H1 (cell line): Measurements from ENCODE around the gene ALOX12. TPM values are rescaled to one million over a fixed set of nuclear protein-coding genes. Genes with fewer than 3 reads are reported as not detected.

Experiments
- CTCF ChIA-PET: fragments of 300-600 bp; sonication (Branson Sonifier 250); formaldehyde crosslinking; loops from one replicate; lab custom pipeline; 2021; ENCODE audit not compliant: partially characterized antibody; lab: Charles Lee
- POLR2A ChIA-PET: fragments of 300-600 bp; sonication (Branson Sonifier 250); formaldehyde crosslinking; loops from one replicate; lab custom pipeline; 2021; ENCODE audit warnings: inconsistent platforms; ENCODE audit not compliant: partially characterized antibody; lab: Charles Lee
- DNase-seq, 2 experiments: peaks; one replicate each; pipeline versions ENCODE4 v3.0.0 to v3.0.0-alpha.2; 2010 to 2022; ENCODE audit warnings: low spot score in 2 of 2, low read depth in 1 of 2, mixed read lengths in 1 of 2
- FAIRE-seq: peaks from 2 replicates; lab custom pipeline; 2011; peaks lifted over from hg19 to GRCh38; lab: Jason Lieb, UNC
- H2AFZ ChIP-seq: 2 replicates; pipeline ENCODE4 v1.8.1; 2012; ENCODE audit warnings: low read length, inconsistent platforms
- H2AK5ac ChIP-seq: 2 replicates; pipeline ENCODE4 v1.6.1; 2013; ENCODE audit warnings: low read depth, low read length
- H2BK120ac ChIP-seq: replicated peaks from 2 replicates; pipeline ENCODE3; 2013; ENCODE audit warnings: low read depth, low read length, inconsistent platforms
- H2BK12ac ChIP-seq: 2 replicates; pipeline ENCODE4 v1.6.1; 2013; ENCODE audit warnings: low read depth, low read length
- H2BK15ac ChIP-seq: 2 replicates; pipeline ENCODE4 v1.6.1; 2013; ENCODE audit warnings: low read length
- H2BK20ac ChIP-seq: 2 replicates; pipeline ENCODE4 v1.6.1; 2013; ENCODE audit warnings: low read length
- H2BK5ac ChIP-seq: 2 replicates; pipeline ENCODE4 v1.6.1; 2013; ENCODE audit warnings: low read depth, low read length
- H3K14ac ChIP-seq: 2 replicates; pipeline ENCODE4 v1.6.1; 2013; ENCODE audit warnings: inconsistent platforms; ENCODE audit not compliant: insufficient read length
- H3K18ac ChIP-seq: 2 replicates; pipeline ENCODE4 v1.6.1; 2013; ENCODE audit warnings: low read length; ENCODE audit errors: extremely low read depth
- H3K23ac ChIP-seq: 2 replicates; pipeline ENCODE4 v1.6.1; 2013; ENCODE audit warnings: inconsistent platforms; ENCODE audit not compliant: insufficient read length
- H3K23me2 ChIP-seq: 2 replicates; pipeline ENCODE4 v1.6.1; 2013; ENCODE audit warnings: low read depth, low read length
- H3K27ac ChIP-seq: 2 replicates; pipeline ENCODE4 v1.6.1; 2011; ENCODE audit warnings: low read depth, low read length, inconsistent platforms
- H3K27me3 ChIP-seq, 4 experiments: replicated peaks in 1 of 4; 1 replicate in 1 of 4; 2 replicates in 3 of 4; pipeline versions ENCODE4 v1.6.1 to v1.8.1; 2011 to 2013; ENCODE audit warnings: low read length in 3 of 4, mild to moderate bottlenecking in 3 of 4, inconsistent platforms in 2 of 4, mixed read lengths in 2 of 4, moderate library complexity in 1 of 4; ENCODE audit not compliant: control insufficient read depth in 3 of 4, insufficient read depth in 3 of 4; ENCODE audit errors: extremely low read depth in 1 of 4
- H3K36me3 ChIP-seq, 4 experiments: 2 replicates each; pipeline versions ENCODE4 v1.6.1 to v1.8.1; 2011 to 2013; ENCODE audit warnings: mild to moderate bottlenecking in 4 of 4, low read length in 3 of 4, moderate library complexity in 2 of 4, control low read depth in 1 of 4, inconsistent platforms in 1 of 4; ENCODE audit not compliant: insufficient read depth in 4 of 4, control insufficient read depth in 2 of 4
- H3K4ac ChIP-seq: replicated peaks from 2 replicates; pipeline ENCODE3; 2013; ENCODE audit warnings: low read length, low read depth, mixed read lengths, inconsistent platforms; ENCODE audit not compliant: insufficient read length
- H3K4me1 ChIP-seq, 4 experiments: replicated peaks in 1 of 4; 1 replicate in 1 of 4; 2 replicates in 3 of 4; pipeline versions ENCODE4 v1.6.1 to v1.8.1; 2011 to 2013; ENCODE audit warnings: low read length in 3 of 4, inconsistent platforms in 2 of 4, mixed read lengths in 1 of 4; ENCODE audit not compliant: insufficient read depth in 4 of 4, control insufficient read depth in 3 of 4
- H3K4me2 ChIP-seq, 2 experiments: 2 replicates each; pipeline versions ENCODE4 v1.6.1 to v1.8.1; 2011 to 2013; ENCODE audit warnings: low read depth in 2 of 2, low read length in 2 of 2, control low read depth in 1 of 2, inconsistent platforms in 1 of 2, mild to moderate bottlenecking in 1 of 2; ENCODE audit not compliant: insufficient read depth in 1 of 2
- H3K4me3 ChIP-seq, 4 experiments: fragments of 200-600, 300-600 bp in 1 of 4; sonication (generic), shearing (Covaris generic), sonication (Bioruptor Twin) in 1 of 4; 2 replicates each; pipeline versions ENCODE4 v1.5.1 to v1.8.1; 2011 to 2016; ENCODE audit warnings: low read length in 4 of 4, low read depth in 3 of 4, control low read depth in 2 of 4, inconsistent platforms in 2 of 4, mild to moderate bottlenecking in 2 of 4, mixed read lengths in 1 of 4, moderate library complexity in 1 of 4; ENCODE audit not compliant: insufficient read depth in 2 of 4; ENCODE audit errors: extremely low read depth in 1 of 4
- H3K56ac ChIP-seq: replicated peaks from 2 replicates; pipeline ENCODE3; 2013; ENCODE audit warnings: low read depth, mild to moderate bottlenecking, mixed read lengths, low read length, inconsistent platforms; ENCODE audit not compliant: insufficient read length
- H3K79me1 ChIP-seq: 2 replicates; pipeline ENCODE4 v1.6.1; 2013; ENCODE audit warnings: low read depth, low read length, control low read depth
- H3K79me2 ChIP-seq, 2 experiments: 2 replicates each; pipeline versions ENCODE4 v1.6.1 to v1.8.1; 2012 to 2013; ENCODE audit warnings: low read length in 2 of 2, mild to moderate bottlenecking in 2 of 2, inconsistent platforms in 1 of 2; ENCODE audit not compliant: insufficient read depth in 2 of 2, control insufficient read depth in 1 of 2
- H3K9ac ChIP-seq, 4 experiments: replicated peaks in 1 of 4; 1 replicate in 1 of 4; 2 replicates in 3 of 4; pipeline versions ENCODE4 v1.6.1 to v1.8.1; 2011 to 2013; ENCODE audit warnings: low read depth in 3 of 4, low read length in 3 of 4, control low read depth in 2 of 4, mild to moderate bottlenecking in 2 of 4, moderate library complexity in 2 of 4, inconsistent platforms in 1 of 4; ENCODE audit errors: extremely low read depth in 1 of 4
- H3K9me3 ChIP-seq, 2 experiments: 2 replicates each; pipeline versions ENCODE4 v1.6.1 to v1.8.1; 2012 to 2013; ENCODE audit warnings: mild to moderate bottlenecking in 2 of 2, moderate library complexity in 2 of 2, control low read depth in 1 of 2, inconsistent platforms in 1 of 2, low read depth in 1 of 2, low read length in 1 of 2, mixed read lengths in 1 of 2; ENCODE audit not compliant: insufficient read depth in 2 of 2
- H4K20me1 ChIP-seq, 2 experiments: replicated peaks in 1 of 2; 2 replicates each; pipeline versions ENCODE3 to v1.8.1; 2011 to 2013; ENCODE audit warnings: inconsistent platforms in 2 of 2, low read length in 2 of 2, mild to moderate bottlenecking in 1 of 2; ENCODE audit not compliant: insufficient read depth in 2 of 2, control insufficient read depth in 1 of 2
- H4K5ac ChIP-seq: 2 replicates; pipeline ENCODE4 v1.6.1; 2013; ENCODE audit warnings: low read length, low read depth, mixed read lengths, inconsistent platforms; ENCODE audit not compliant: insufficient read length
- H4K8ac ChIP-seq: 2 replicates; pipeline ENCODE4 v1.8.0; 2013; ENCODE audit warnings: mild to moderate bottlenecking, moderate library complexity, low read length, inconsistent platforms; ENCODE audit not compliant: insufficient read depth; ENCODE audit errors: extremely low read depth
- H4K91ac ChIP-seq: replicated peaks from 2 replicates; pipeline ENCODE3; 2013; ENCODE audit warnings: low read length, mixed read lengths, inconsistent platforms; ENCODE audit not compliant: insufficient read length
- TBP ChIP-seq: IDR thresholded peaks from 2 replicates; pipeline ENCODE4 v1.6.1; 2011; ENCODE audit warnings: low read depth, low read length, improper control_type of control experiment
- WGBS, 2 experiments: shearing (Covaris generic) in 1 of 2; methylation state at CpG; one replicate each; pipeline versions ENCODE4 v1.1.6 to v1.1.7; 2013 to 2015; ENCODE audit warnings: low lambda C conversion rate in 2 of 2, mixed read lengths in 2 of 2, inconsistent platforms in 1 of 2, low coverage in 1 of 2, missing lambda C conversion rate in 1 of 2; ENCODE audit not compliant: insufficient replicate concordance in 2 of 2, insufficient coverage in 1 of 2, insufficient read length in 1 of 2; ENCODE audit errors: extremely low coverage in 1 of 2, missing lambda C conversion rate in 1 of 2; 5-methylcytosine and 5-hydroxymethylcytosine counted together
- polyA plus RNA-seq, 7 experiments: library from polyadenylated mRNA; depleted of rRNA in 3 of 7; stranded (reverse) in 5 of 7; unstranded in 2 of 7; fragments of >200 nt in 5 of 7; fragments of 200-250 nt in 2 of 7; gene quantifications; 1 replicate in 5 of 7; 2 replicates in 1 of 7; 4 replicates in 1 of 7; pipeline versions ENCODE4 v1.2.1 to v1.2.3, GENCODE V29; 2011 to 2013; ENCODE audit warnings: missing spikeins in 2 of 7, mixed read lengths in 2 of 7
- total RNA-seq: library from RNA; stranded (reverse); fragmentation: NEBNext Ultra II Directional; extraction: Animal tissue kit (Norgen Biotek cat#: 25700); gene quantifications from 2 replicates; pipeline ENCODE4 v1.2.1, GENCODE V29; 2021

The ALOX12 gene
- total and polyA plus RNA-seq, 2 of the 8 experiments (the other 6 are each of a cell fraction or from before 2014, with no cell fraction given) = 1.4 to 2.0 TPM

DNA sequence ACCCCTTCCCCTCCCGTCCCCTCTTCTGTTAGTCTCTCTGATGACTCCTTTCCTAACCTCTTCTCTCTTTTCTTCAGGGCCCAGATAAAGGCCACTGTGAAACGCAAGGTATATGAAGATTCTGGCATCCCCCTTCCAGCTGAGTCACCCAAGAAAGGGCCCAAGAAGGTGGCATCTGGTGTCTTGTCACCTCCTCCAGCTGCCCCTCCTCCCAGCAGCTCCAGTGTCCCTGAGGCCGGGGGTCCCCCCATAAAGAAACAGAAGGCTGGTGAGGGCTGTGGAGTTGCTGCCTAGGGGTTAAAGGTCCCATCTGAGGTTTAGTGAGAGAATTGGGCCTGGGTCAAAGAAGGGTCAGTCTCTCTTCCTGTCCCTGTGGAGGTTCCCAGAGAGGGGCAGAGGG is 20.6 kb downstream of the ALOX12 start:
- H4K8ac ChIP-seq = no peak overlapping the region
- peaks cover 0 to 20% of the 10 kb centered on the region in 2 experiments; a peak in 2 of 4 replicates for H3K79me2 ChIP-seq
- H3K18ac ChIP-seq = no peak overlapping the region
- H3K36me3 ChIP-seq = peaks cover 0 to 4% (median 2%) of the 10 kb centered on the region in 4 experiments; a peak in 3 of 8 replicates
- 80% methylated on average over 3 of the region's 3 CpGs; no CpG with 5 or more reads in 1 of the 2 experiments for WGBS, 2 experiments
- H3K9ac ChIP-seq = no peak overlapping the region
- DNase-seq (no peak), FAIRE-seq (no peak)
- no peak overlapping the region for H3K56ac ChIP-seq
- no peak overlapping the region for H3K4ac ChIP-seq
- no peak overlapping the region for H2BK15ac ChIP-seq
- no peak overlapping the region for H2BK120ac ChIP-seq
- H3K4me1 ChIP-seq = peaks cover 0 to 30% (median 15%) of the 10 kb centered on the region in 4 experiments; a peak in 6 of 7 replicates
- H4K20me1 ChIP-seq = no peaks in the 10 kb centered on the region
- H3K4me2 ChIP-seq = no peak overlapping the region
- no peak overlapping the region for H3K4me3 ChIP-seq
- H4K5ac ChIP-seq = no peak overlapping the region
- H2AK5ac ChIP-seq = no peak overlapping the region
- ChIA-PET POLR2A (interaction anchor here (1.0 to 1.4 kb wide), 2 partner anchors 16 to 20 kb away, joined by 3 to 4 read pairs; partner anchors contain the start of gene SLC16A13), CTCF (interaction anchor here (1.0 to 1.2 kb wide), 2 partner anchors 11 to 14 kb away, joined by 3 to 4 read pairs; no protein-coding TSS in a partner anchor)
- H2BK5ac ChIP-seq = no peak overlapping the region
- no peak overlapping the region for H4K91ac ChIP-seq
- no peak overlapping the region for H3K23ac ChIP-seq
- no peaks in the 10 kb centered on the region for H3K9me3 ChIP-seq
- H2BK12ac ChIP-seq = no peak overlapping the region
- peaks cover 14% of the 10 kb centered on the region for H3K23me2 ChIP-seq
- no peak overlapping the region for H2BK20ac ChIP-seq
- H3K27me3 ChIP-seq = peaks cover 0 to 8% (median 6%) of the 10 kb centered on the region in 4 experiments; a peak in 4 of 7 replicates
- no peak overlapping the region for H2AFZ ChIP-seq
- no peak overlapping the region for H3K14ac ChIP-seq
- peaks cover under 1% of the 10 kb centered on the region; the same call in 1 of the 2 replicates for H3K79me1 ChIP-seq
- H3K27ac ChIP-seq = no peak overlapping the region
- no peak for TF ChIP-seq TBP
